SK-N-SH (cell line): ENCODE results near the gene OR10V1. TPM values are rescaled to one million over a fixed set of nuclear protein-coding genes. Genes with fewer than 3 reads are reported as not detected.

Experiments used
- CTCF ChIA-PET: fragments of 300-600, 350-600 bp; formaldehyde crosslinking; extraction: SDS; loops from one replicate; lab custom pipeline; 2021; lab: Yijun Ruan, JAX
- POLR2A ChIA-PET: fragments of 350-600 bp; sonication (Branson Sonifier 250); formaldehyde crosslinking; extraction: SDS; loops from one replicate; lab custom pipeline; 2020; ENCODE audit warnings: antibody characterized with exemption, inconsistent platforms; lab: Yijun Ruan, JAX
- DNase-seq: peaks from one replicate; pipeline ENCODE4 v3.0.0; 2012
- H2AFZ ChIP-seq: fragments of 200-600 bp; sonication (generic); 2 replicates; pipeline ENCODE4 v1.8.1; 2016; ENCODE audit warnings: antibody characterized with exemption, mild to moderate bottlenecking, low read depth
- H3F3A ChIP-seq: fragments of 200-600 bp; sonication (generic); replicated peaks from 2 replicates; pipeline ENCODE3; 2016; ENCODE audit warnings: antibody characterized with exemption, mild to moderate bottlenecking; ENCODE audit not compliant: insufficient read depth
- H3K27ac ChIP-seq, 2 experiments: fragments of 200-500 bp in 1 of 2; fragments of 200-600 bp in 1 of 2; sonication (Bioruptor generic) in 1 of 2; sonication (generic), shearing (Covaris generic) in 1 of 2; 2 replicates each; pipeline versions ENCODE4 v1.5.1 to v1.6.1; 2014 to 2016; ENCODE audit warnings: low read depth in 2 of 2, inconsistent platforms in 1 of 2, low read length in 1 of 2, mild to moderate bottlenecking in 1 of 2, mixed read lengths in 1 of 2
- H3K27me3 ChIP-seq: fragments of 200-600 bp; sonication (generic), shearing (Covaris generic); 2 replicates; pipeline ENCODE4 v1.6.1; 2016; ENCODE audit warnings: mixed run types; ENCODE audit not compliant: insufficient read depth
- H3K36me3 ChIP-seq, 2 experiments: fragments of 200-500 bp in 1 of 2; fragments of 200-600 bp in 1 of 2; sonication (Bioruptor generic) in 1 of 2; sonication (generic) in 1 of 2; replicated peaks in 1 of 2; 2 replicates each; pipeline versions ENCODE3 to v1.5.1; 2014 to 2016; ENCODE audit warnings: low read length in 1 of 2, mild to moderate bottlenecking in 1 of 2; ENCODE audit not compliant: insufficient read depth in 2 of 2, control insufficient read depth in 1 of 2
- H3K4me1 ChIP-seq, 2 experiments: fragments of 200-500 bp in 1 of 2; fragments of 200-600 bp in 1 of 2; sonication (Bioruptor generic) in 1 of 2; sonication (generic), shearing (Covaris generic) in 1 of 2; 2 replicates each; pipeline versions ENCODE4 v1.5.1 to v1.6.1; 2014 to 2016; ENCODE audit warnings: low read depth in 1 of 2, low read length in 1 of 2, mixed run types in 1 of 2; ENCODE audit not compliant: insufficient read depth in 2 of 2, control insufficient read depth in 1 of 2
- H3K4me2 ChIP-seq: fragments of 200-600 bp; sonication (generic), shearing (Covaris generic); 2 replicates; pipeline ENCODE4 v1.6.1; 2017; ENCODE audit warnings: mixed run types
- H3K4me3 ChIP-seq, 2 experiments: fragments of 200-500 bp in 1 of 2; fragments of 200-600 bp in 1 of 2; sonication (Bioruptor generic) in 1 of 2; sonication (generic), shearing (Covaris generic) in 1 of 2; 2 replicates each; pipeline versions ENCODE4 v1.5.1 to v1.8.1; 2014 to 2016; ENCODE audit warnings: low read depth in 2 of 2, inconsistent platforms in 1 of 2, low read length in 1 of 2, mild to moderate bottlenecking in 1 of 2, mixed read lengths in 1 of 2, moderate library complexity in 1 of 2
- H3K79me2 ChIP-seq: fragments of 200-600 bp; sonication (generic); 2 replicates; pipeline ENCODE4 v1.8.1; 2017; ENCODE audit warnings: mild to moderate bottlenecking; ENCODE audit not compliant: insufficient read depth
- H3K9ac ChIP-seq: fragments of 200-600 bp; sonication (generic); 2 replicates; pipeline ENCODE4 v1.6.1; 2017; ENCODE audit warnings: mixed run types
- H3K9me2 ChIP-seq: fragments of 200-600 bp; sonication (generic); 2 replicates; pipeline ENCODE4 v1.6.1; 2017; ENCODE audit warnings: mixed run types
- H3K9me3 ChIP-seq: fragments of 200-600 bp; sonication (generic); 2 replicates; pipeline ENCODE4 v1.6.1; 2017; ENCODE audit warnings: mixed run types, mild to moderate bottlenecking, moderate library complexity
- H4K20me1 ChIP-seq: fragments of 200-600 bp; sonication (generic); 2 replicates; pipeline ENCODE4 v1.6.1; 2017; ENCODE audit warnings: mild to moderate bottlenecking, mixed run types; ENCODE audit not compliant: insufficient read depth
- CHD2 ChIP-seq: fragments of 150-350 bp; IDR thresholded peaks from 2 replicates; pipeline ENCODE4 v1.6.1; 2018; ENCODE audit warnings: low read length; ENCODE audit not compliant: partially characterized antibody
- CTCF ChIP-seq: fragments of 200-600 bp; sonication (generic); IDR thresholded peaks from 2 replicates; pipeline ENCODE4 v1.6.1; 2017; ENCODE audit warnings: antibody characterized with exemption, mild to moderate bottlenecking, moderate library complexity
- EP300 ChIP-seq, 2 experiments: IDR thresholded peaks; 2 replicates each; pipeline versions ENCODE4 v1.4.0 to v1.6.1; 2012; ENCODE audit warnings: borderline replicate concordance in 1 of 2, low read depth in 1 of 2, low read length in 1 of 2
- EZH2phosphoT487 ChIP-seq: fragments of 200-600 bp; sonication (generic); IDR thresholded peaks from 2 replicates; pipeline ENCODE4 v1.6.1; 2017; ENCODE audit warnings: low read depth, mixed run types, mild to moderate bottlenecking, antibody characterized with exemption, moderate library complexity, borderline replicate concordance
- FOXM1 ChIP-seq: IDR thresholded peaks from 2 replicates; pipeline ENCODE4 v1.4.0; 2012; ENCODE audit warnings: low read depth, mild to moderate bottlenecking
- GABPA ChIP-seq: IDR thresholded peaks from 2 replicates; pipeline ENCODE4 v1.4.0; 2012; ENCODE audit warnings: low read depth, mild to moderate bottlenecking
- JUND ChIP-seq: IDR thresholded peaks from 2 replicates; pipeline ENCODE4 v1.4.0; 2012
- PBX3 ChIP-seq: IDR thresholded peaks from 2 replicates; pipeline ENCODE4; 2012
- POLR2AphosphoS5 ChIP-seq: IDR thresholded peaks from 2 replicates; pipeline ENCODE4 v1.6.1; 2012; ENCODE audit warnings: low read depth, low read length
- RCOR1 ChIP-seq: fragments of 150-350 bp; IDR thresholded peaks from 2 replicates; pipeline ENCODE4 v1.6.1; 2017; ENCODE audit warnings: antibody characterized with exemption, low read length
- REST ChIP-seq: IDR thresholded peaks from 2 replicates; pipeline ENCODE4 v1.6.1; 2012; ENCODE audit warnings: mild to moderate bottlenecking, low read depth, low read length, moderate library complexity
- RFX5 ChIP-seq: IDR thresholded peaks from 2 replicates; pipeline ENCODE4 v1.6.1; 2012; ENCODE audit warnings: mild to moderate bottlenecking, improper control_type of control experiment, low read length
- RXRA ChIP-seq: IDR thresholded peaks from 2 replicates; pipeline ENCODE4 v1.4.0; 2012; ENCODE audit warnings: low read depth, mild to moderate bottlenecking, borderline replicate concordance
- SMC3 ChIP-seq: IDR thresholded peaks from 2 replicates; pipeline ENCODE4 v1.6.1; 2012; ENCODE audit warnings: low read depth, low read length, improper control_type of control experiment
- TCF12 ChIP-seq: IDR thresholded peaks from 2 replicates; pipeline ENCODE4 v1.4.0; 2012
- TEAD4 ChIP-seq: IDR thresholded peaks from 2 replicates; pipeline ENCODE4 v1.4.0; 2012; ENCODE audit warnings: mild to moderate bottlenecking, borderline replicate concordance; ENCODE audit not compliant: insufficient read depth
- YY1 ChIP-seq: IDR thresholded peaks from 2 replicates; pipeline ENCODE4 v1.4.0; 2012; ENCODE audit warnings: low read depth, mild to moderate bottlenecking
- ZBTB33 ChIP-seq: IDR thresholded peaks from 2 replicates; pipeline ENCODE4 v1.4.0; 2012; ENCODE audit warnings: low read depth, borderline replicate concordance
- WGBS: methylation state at CpG from one replicate; pipeline ENCODE4 v1.1.6; 2017; ENCODE audit warnings: low lambda C conversion rate; 5-methylcytosine and 5-hydroxymethylcytosine counted together
- polyA plus RNA-seq, 3 experiments: library from polyadenylated mRNA; depleted of rRNA; stranded (reverse); fragments of >200 nt; gene quantifications; 2 replicates each; pipeline ENCODE4 v1.2.3, GENCODE V29; 2012

OR10V1 gene
- polyA plus RNA-seq, 1 of the 3 experiments (the other 2 are of a cell fraction), result not detected

- Histone ChIP-seq H3K4me3 (no peak overlapping the region), H3K36me3 (peaks cover 7 to 16% of the 10 kb centered on the region in 2 experiments), H3K9me2 (no peaks in the 10 kb centered on the region), H3K4me1 (peaks cover 5 to 13% of the 10 kb centered on the region in 2 experiments; a peak in 3 of 4 replicates), H4K20me1 (peaks cover 70% of the 10 kb centered on the region), H3K9ac (no peak overlapping the region), H3K9me3 (no peaks in the 10 kb centered on the region), H3K79me2 (peaks cover 91% of the 10 kb centered on the region), H3K4me2 (no peak overlapping the region), H3F3A (peaks cover 17% of the 10 kb centered on the region), H3K27me3 (no peaks in the 10 kb centered on the region), H2AFZ (no peak overlapping the region), H3K27ac (no peak overlapping the region)
- no peak for DNase-seq
- POLR2A ChIA-PET, result no interaction called here
- TF ChIP-seq TEAD4 (no peak), RFX5 (no peak), JUND (no peak), CHD2 (no peak), CTCF (no peak), EP300 (IDR thresholded peaks at IDR 0.05; ENCODE audit: borderline replicate concordance in 1 of 2, low read depth in 1 of 2, low read length in 1 of 2) (no peak), TCF12 (no peak), ZBTB33 (no peak), RCOR1 (no peak), FOXM1 (no peak), YY1 (no peak), RXRA (no peak), EZH2phosphoT487 (no peak), SMC3 (no peak), PBX3 (no peak), GABPA (no peak), REST (no peak), POLR2AphosphoS5 (no peak)
- CTCF ChIA-PET, result interaction anchor here (0.5 to 1.0 kb wide), 3 partner anchors 9 to 783 kb away, joined by 3 to 4 read pairs (median 3); no protein-coding TSS in a partner anchor
- 80% methylated on average over 4 of the region's 4 CpGs for WGBS
Measured at GRCh38 chr11:59759900-59760299, 46.3 kb upstream of the OR10V1 start.
